Omental fat pad (tissue), 4 donors: ENCODE data around the gene TUBAL3. TPM values are rescaled to one million over a fixed set of nuclear protein-coding genes. Genes with fewer than 3 reads are reported as not detected.

Source experiments
- ATAC-seq: fragments of 150-250 bp; one replicate; pipeline ENCODE4 v1.9.1; 2016; ENCODE audit warnings: mild to moderate bottlenecking, moderate library complexity; ENCODE audit not compliant: low FRiP score
- DNase-seq: peaks from one replicate; pipeline ENCODE4 v3.0.0-alpha.2; 2019; ENCODE audit warnings: low spot score
- CTCF ChIP-seq, 3 donors: fragments of 450-650 bp; IDR thresholded peaks; one replicate each; pipeline ENCODE4 v1.5.1; 2016 to 2017; ENCODE audit warnings: antibody characterized with exemption in 3 of 3, mild to moderate bottlenecking in 3 of 3, moderate library complexity in 2 of 3
- total RNA-seq, 4 donors: library from RNA; depleted of rRNA; stranded (reverse); fragments of >200 nt; gene quantifications; one replicate each; pipeline ENCODE4 v1.1.0, GENCODE V29; 2016

TUBAL3 gene
- total RNA-seq, 4 donors from 2014 or later = not detected

DNA sequence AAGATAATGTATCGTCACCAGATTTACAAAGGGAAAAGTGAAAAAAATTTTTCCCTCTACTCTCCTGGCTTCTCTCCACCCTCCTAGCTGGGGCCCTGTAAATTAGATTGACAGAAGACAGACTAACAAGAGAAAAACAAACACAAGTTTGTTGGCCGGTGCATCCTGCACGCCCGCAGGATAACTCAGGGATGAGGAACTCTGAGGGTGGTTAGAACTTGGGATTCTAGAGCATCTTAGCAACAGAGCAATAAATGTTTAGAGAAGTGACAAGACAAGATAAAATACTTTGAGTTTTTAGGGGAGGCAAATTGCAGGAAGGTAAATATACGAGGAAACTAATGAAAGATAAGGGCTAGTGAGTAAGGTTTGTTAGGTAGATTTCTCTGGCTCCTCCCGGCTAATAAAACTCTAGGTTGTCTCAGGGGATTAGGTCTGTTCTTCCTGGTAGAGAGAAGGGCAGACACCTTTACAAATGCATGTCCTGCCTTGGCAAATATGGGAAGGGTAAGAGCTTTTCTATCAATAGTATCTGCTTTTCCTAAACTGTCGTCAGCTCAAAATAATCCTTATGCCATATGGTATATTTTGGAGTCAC is 44.2 kb downstream of the TUBAL3 start:
- DNase-seq = no peak
- no peak for ATAC-seq
- TF ChIP-seq CTCF (IDR thresholded peaks at IDR 0.05) = no peak

DNA sequence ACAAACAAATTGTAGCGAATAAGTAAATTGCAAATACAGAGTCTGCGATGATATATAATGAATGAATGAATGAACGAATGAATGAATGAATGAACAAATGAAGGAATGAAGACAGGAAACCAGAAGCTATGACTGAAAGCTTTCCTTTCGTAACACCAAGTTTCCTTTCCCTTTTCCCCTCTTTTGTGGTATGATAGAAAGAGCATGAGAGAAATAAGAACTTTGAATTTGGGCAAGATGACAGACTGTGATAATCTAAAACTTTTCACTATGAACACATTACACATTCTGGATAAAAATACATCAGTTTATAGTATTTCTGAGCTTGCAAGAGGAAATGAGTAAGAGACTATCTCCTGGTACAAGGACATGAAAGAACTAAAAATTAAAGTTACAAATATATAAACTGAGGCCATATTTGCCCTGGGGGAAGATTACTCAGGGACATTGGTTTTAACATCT is 48.3 kb downstream of the TUBAL3 start:
- DNase-seq = no peak
- TF ChIP-seq CTCF (IDR thresholded peaks at IDR 0.05) = no peak
- no peak for ATAC-seq

GRCh38 chr10:5355594-5356301 is 48.9 kb downstream of the TUBAL3 start:
- no peak for DNase-seq
- no peak for ATAC-seq
- no peak for TF ChIP-seq CTCF (IDR thresholded peaks at IDR 0.05)

DNA sequence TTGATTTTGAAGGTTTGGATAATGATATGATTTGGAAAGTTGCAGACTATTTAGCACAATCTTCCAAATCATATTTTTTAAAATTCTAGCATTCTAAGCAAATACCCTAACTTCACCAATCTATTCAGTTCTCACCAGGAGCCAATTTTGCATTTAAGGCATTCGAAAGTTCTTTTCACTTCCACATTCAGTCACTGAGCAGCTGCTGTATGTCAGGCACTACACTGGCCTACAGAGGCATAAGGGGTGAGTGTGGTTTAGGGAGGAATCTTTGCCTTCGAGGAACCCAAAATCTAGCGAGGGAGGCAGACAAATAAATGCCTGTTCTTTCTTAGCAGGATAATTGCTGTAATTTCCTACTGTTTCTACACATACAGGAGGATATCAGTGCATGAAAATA is 50.6 kb downstream of the TUBAL3 start:
- no peak for TF ChIP-seq CTCF (IDR thresholded peaks at IDR 0.05)
- no peak for DNase-seq
- no peak for ATAC-seq

DNA sequence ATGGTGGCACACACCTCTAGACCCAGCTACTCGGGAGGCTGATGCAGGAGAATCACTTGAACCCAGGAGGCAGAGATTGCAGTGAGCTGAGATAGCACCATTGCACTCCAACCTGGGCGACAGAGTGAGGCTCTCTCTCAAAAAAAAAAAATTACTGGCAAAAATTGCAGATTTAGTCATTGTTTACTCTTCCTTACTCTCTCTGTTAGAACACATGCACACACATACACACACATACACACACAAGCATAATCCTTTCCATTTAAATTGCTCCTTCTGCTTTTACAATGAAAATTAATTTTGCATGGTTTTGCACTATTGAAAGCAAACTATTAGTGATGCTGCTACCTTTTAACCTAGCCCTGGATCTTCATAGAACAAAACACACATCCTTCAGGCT is 55.3 kb downstream of the TUBAL3 start:
- TF ChIP-seq CTCF (IDR thresholded peaks at IDR 0.05) = no peak
- ATAC-seq = no peak
- DNase-seq = no peak

- DNase-seq (no peak), ATAC-seq (no peak)
- no peak for TF ChIP-seq CTCF (IDR thresholded peaks at IDR 0.05)
Measured at GRCh38 chr10:5346881-5347280, 57.7 kb downstream of the TUBAL3 start.

DNA sequence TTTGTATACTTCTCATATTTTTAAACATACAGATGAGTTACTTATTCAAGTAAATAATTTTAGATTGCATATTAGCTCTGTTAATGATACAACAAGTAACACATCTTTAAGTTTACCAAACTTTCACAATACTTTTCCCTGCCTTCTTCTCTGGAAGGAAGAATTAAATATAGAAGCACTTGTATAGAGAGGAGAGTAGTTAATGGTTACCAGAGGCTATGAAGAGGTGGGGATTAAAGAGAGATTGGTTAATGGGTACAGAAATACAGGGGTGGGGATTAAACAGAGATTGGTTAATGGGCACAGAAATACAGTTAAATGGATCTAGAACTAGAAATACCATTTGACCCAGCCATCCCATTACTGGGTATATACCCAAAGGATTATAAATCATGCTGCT is 59.9 kb downstream of the TUBAL3 start:
- no peak for DNase-seq
- ATAC-seq = no peak
- TF ChIP-seq CTCF (IDR thresholded peaks at IDR 0.05) = no peak
